Measurements from ENCODE around the gene TLCD4. TPM values are rescaled to one million over a fixed set of nuclear protein-coding genes. Genes with fewer than 3 reads are reported as not detected.

TLCD4 gene
- total RNA-seq = under 1 TPM; 0.07 to 0.12 TPM

- peaks cover 30% of the 10 kb centered on the region for H3K27me3 Mint-ChIP-seq (ENCODE audit: low read depth)
- peak; percentile 37 for DNase-seq
- H3K27ac Mint-ChIP-seq = no peak within 1 kb of the TSS
- H3K36me3 Mint-ChIP-seq (ENCODE audit: low read depth) = no peaks in the 10 kb centered on the region
- intact Hi-C loops (cut with micrococcal nuclease) = loop anchor here (1.0 to 2.0 kb wide), 3 partner anchors 45 to 263 kb away; partner anchors contain the start of genes ALG14 and RWDD3
- CTCF ChIA-PET = interaction anchor here (1.3 to 2.2 kb wide), 4 partner anchors 11 to 116 kb away, joined by 3 to 8 read pairs (median 4); partner anchors contain the start of genes ALG14 and RWDD3
- H3K4me3 Mint-ChIP-seq = peak within 1 kb of the TSS; percentile 76
- peaks cover 3% of the 10 kb centered on the region for H3K4me1 Mint-ChIP-seq (ENCODE audit: low read depth)
- H3K9me3 Mint-ChIP-seq = no peaks in the 10 kb centered on the region
Measured at GRCh38 chr1:95117207-95118066, at the start of gene TLCD4. TLCD4 (plus strand) TSS chr1:95117355; CDS start chr1:95143902, 26,547 bp downstream.

GRCh38 chr1:95067568-95067967 is 49.6 kb upstream of the TLCD4 start:
- Mint-ChIP-seq H3K9me3 (no peaks in the 10 kb centered on the region), H3K36me3 (ENCODE audit: low read depth) (peaks cover 25% of the 10 kb centered on the region), H3K4me3 (no peak overlapping the region), H3K27me3 (ENCODE audit: low read depth) (no peaks in the 10 kb centered on the region), H3K4me1 (ENCODE audit: low read depth) (peaks cover 12% of the 10 kb centered on the region), H3K27ac (no peak overlapping the region)
- CTCF ChIA-PET = interaction anchor here (0.8 kb wide), 1 partner anchor 167 kb away, joined by 3 read pairs; the partner anchor contains the start of gene RWDD3
- DNase-seq = no peak
- intact Hi-C loops (cut with micrococcal nuclease) = no loop called here

- peaks cover 13% of the 10 kb centered on the region for H3K36me3 Mint-ChIP-seq (ENCODE audit: low read depth)
- no peak for DNase-seq
- no peak overlapping the region for H3K4me3 Mint-ChIP-seq
- CTCF ChIA-PET = interaction anchor here (0.5 kb wide), 1 partner anchor 214 kb away, joined by 3 read pairs; no protein-coding TSS in a partner anchor
- H3K27me3 Mint-ChIP-seq (ENCODE audit: low read depth) = no peaks in the 10 kb centered on the region
- H3K9me3 Mint-ChIP-seq = no peaks in the 10 kb centered on the region
- no peak overlapping the region for H3K27ac Mint-ChIP-seq
- H3K4me1 Mint-ChIP-seq (ENCODE audit: low read depth) = peaks cover 12% of the 10 kb centered on the region
- intact Hi-C loops (cut with micrococcal nuclease) = no loop called here
Measured at GRCh38 chr1:95068956-95069709, 48.0 kb upstream of the TLCD4 start.

GRCh38 chr1:95069710-95070093 is 47.5 kb upstream of the TLCD4 start:
- Mint-ChIP-seq H3K27ac (no peak overlapping the region), H3K4me3 (no peak overlapping the region), H3K4me1 (ENCODE audit: low read depth) (peaks cover 12% of the 10 kb centered on the region), H3K36me3 (ENCODE audit: low read depth) (peaks cover 9% of the 10 kb centered on the region), H3K9me3 (no peaks in the 10 kb centered on the region), H3K27me3 (ENCODE audit: low read depth) (no peaks in the 10 kb centered on the region)
- DNase-seq = no peak
- intact Hi-C loops (cut with micrococcal nuclease) = loop anchor here (5.0 kb wide), 2 partner anchors 527 to 682 kb away; partner anchors contain the start of gene F3
- CTCF ChIA-PET = interaction anchor here (0.5 kb wide), 1 partner anchor 215 kb away, joined by 3 read pairs; no protein-coding TSS in a partner anchor

GRCh38 chr1:95071539-95071938 is 45.6 kb upstream of the TLCD4 start:
- Mint-ChIP-seq H3K4me3 (peak overlapping the region; percentile 91), H3K27me3 (ENCODE audit: low read depth) (peaks cover 2% of the 10 kb centered on the region), H3K27ac (no peak overlapping the region)

GRCh38 chr1:95072117-95072516 is 45.0 kb upstream of the TLCD4 start:
- Mint-ChIP-seq H3K27me3 (ENCODE audit: low read depth) (peaks cover 2% of the 10 kb centered on the region), H3K27ac (peak overlapping the region; percentile 95), H3K4me1 (ENCODE audit: low read depth) (peaks cover 12% of the 10 kb centered on the region), H3K36me3 (ENCODE audit: low read depth) (peaks cover 4% of the 10 kb centered on the region), H3K9me3 (no peaks in the 10 kb centered on the region), H3K4me3 (peak overlapping the region; percentile 91)
- CTCF ChIA-PET = interaction anchor here (1.4 to 2.6 kb wide), 2 partner anchors 46 to 162 kb away, joined by 4 to 8 read pairs; partner anchors contain the start of genes RWDD3 and TLCD4
- DNase-seq = no peak
- intact Hi-C loops (cut with micrococcal nuclease) = loop anchor here (1.0 to 5.0 kb wide), 8 partner anchors 45 to 685 kb away; partner anchors contain the start of genes ABCD3, CNN3, F3 and RWDD3

More at GRCh38 chr1:95071539-95071938, 45.6 kb upstream of the TLCD4 start:
- no peaks in the 10 kb centered on the region for H3K9me3 Mint-ChIP-seq
- DNase-seq = peak; percentile 15
- CTCF ChIA-PET = interaction anchor here (1.4 kb wide), 1 partner anchor 162 kb away, joined by 4 read pairs; the partner anchor contains the start of gene RWDD3
- intact Hi-C loops (cut with micrococcal nuclease) = loop anchor here (5.0 kb wide), 2 partner anchors 529 to 684 kb away; partner anchors contain the start of gene F3
- peaks cover 4% of the 10 kb centered on the region for H3K36me3 Mint-ChIP-seq (ENCODE audit: low read depth)
- H3K4me1 Mint-ChIP-seq (ENCODE audit: low read depth) = peaks cover 12% of the 10 kb centered on the region

- peak; percentile 96 for DNase-seq
- H3K27me3 Mint-ChIP-seq (ENCODE audit: low read depth) = peaks cover 2% of the 10 kb centered on the region
- intact Hi-C loops (cut with micrococcal nuclease) = loop anchor here (1.0 to 5.0 kb wide), 9 partner anchors 45 to 1649 kb away; partner anchors contain the start of genes ABCD3, CNN3, F3 and PTBP2
- H3K9me3 Mint-ChIP-seq = no peaks in the 10 kb centered on the region
- CTCF ChIA-PET = interaction anchor here (1.0 to 2.6 kb wide), 4 partner anchors 12 to 161 kb away, joined by 3 to 18 read pairs (median 7); partner anchors contain the start of genes RWDD3 and TLCD4
- peaks cover 4% of the 10 kb centered on the region for H3K36me3 Mint-ChIP-seq (ENCODE audit: low read depth)
- peak within 1 kb of the TSS; percentile 91 for H3K4me3 Mint-ChIP-seq
- peak within 1 kb of the TSS; percentile 95 for H3K27ac Mint-ChIP-seq
- H3K4me1 Mint-ChIP-seq (ENCODE audit: low read depth) = peaks cover 12% of the 10 kb centered on the region
Measured at GRCh38 chr1:95072532-95073419, 44.4 kb upstream of the TLCD4 start, which contains the start of gene ALG14. ALG14 (minus strand) TSS chr1:95072951; CDS start chr1:95072898, 53 bp downstream.

GRCh38 chr1:95073446-95073845 is 43.7 kb upstream of the TLCD4 start:
- CTCF ChIA-PET = interaction anchor here (1.0 to 2.6 kb wide), 4 partner anchors 11 to 160 kb away, joined by 3 to 18 read pairs (median 7); partner anchors contain the start of genes RWDD3 and TLCD4
- Mint-ChIP-seq H3K4me3 (peak overlapping the region; percentile 91), H3K4me1 (ENCODE audit: low read depth) (peaks cover 12% of the 10 kb centered on the region), H3K27me3 (ENCODE audit: low read depth) (peaks cover 2% of the 10 kb centered on the region), H3K27ac (peak overlapping the region; percentile 95), H3K36me3 (ENCODE audit: low read depth) (peaks cover 4% of the 10 kb centered on the region), H3K9me3 (no peaks in the 10 kb centered on the region)
- no peak for DNase-seq
- intact Hi-C loops (cut with micrococcal nuclease) = loop anchor here (1.0 to 5.0 kb wide), 4 partner anchors 219 to 1648 kb away; partner anchors contain the start of genes F3 and PTBP2

GRCh38 chr1:95076034-95076433 is 41.1 kb upstream of the TLCD4 start:
- Mint-ChIP-seq H3K9me3 (no peaks in the 10 kb centered on the region), H3K4me3 (no peak overlapping the region), H3K27me3 (ENCODE audit: low read depth) (peaks cover 2% of the 10 kb centered on the region), H3K36me3 (ENCODE audit: low read depth) (peaks cover 1% of the 10 kb centered on the region), H3K4me1 (ENCODE audit: low read depth) (peaks cover 10% of the 10 kb centered on the region), H3K27ac (no peak overlapping the region)
- no peak for DNase-seq
- intact Hi-C loops (cut with micrococcal nuclease) = no loop called here
- CTCF ChIA-PET = interaction anchor here (1.9 to 2.6 kb wide), 2 partner anchors 158 to 222 kb away, joined by 7 read pairs; partner anchors contain the start of gene RWDD3

GRCh38 chr1:95080446-95080845 is 36.7 kb upstream of the TLCD4 start:
- no peaks in the 10 kb centered on the region for H3K36me3 Mint-ChIP-seq (ENCODE audit: low read depth)
- H3K9me3 Mint-ChIP-seq = no peaks in the 10 kb centered on the region
- CTCF ChIA-PET = interaction anchor here (1.5 kb wide), 1 partner anchor 226 kb away, joined by 4 read pairs; no protein-coding TSS in a partner anchor
- H3K27me3 Mint-ChIP-seq (ENCODE audit: low read depth) = peaks cover 2% of the 10 kb centered on the region
- intact Hi-C loops (cut with micrococcal nuclease) = no loop called here
- H3K4me1 Mint-ChIP-seq (ENCODE audit: low read depth) = no peaks in the 10 kb centered on the region
- DNase-seq = no peak
- no peak overlapping the region for H3K27ac Mint-ChIP-seq
- H3K4me3 Mint-ChIP-seq = no peak overlapping the region

All from activated naive CD4-positive, alpha-beta T cell treated with anti-CD3 and anti-CD28 coated beads for 36 hours (primary cell).